Chondrocyte (in vitro differentiated cells): Measurements from ENCODE around the gene NOS3. TPM values are rescaled to one million over a fixed set of nuclear protein-coding genes. Genes with fewer than 3 reads are reported as not detected.

Experiments
- DNase-seq: peaks from one replicate; pipeline ENCODE4 v3.0.0; 2021; ENCODE audit warnings: mixed read lengths, low spot score
- H3K27ac Mint-ChIP-seq: one replicate; pipeline ENCODE4 v1.8.0; 2021; ENCODE audit warnings: mild to moderate bottlenecking, moderate library complexity, mixed read lengths; ENCODE audit not compliant: unreplicated experiment
- H3K27me3 Mint-ChIP-seq: 2 replicates; pipeline ENCODE4 v1.8.0; 2021; ENCODE audit warnings: low read depth, mixed read lengths
- H3K36me3 Mint-ChIP-seq: 2 replicates; pipeline ENCODE4 v1.8.0; 2021; ENCODE audit warnings: low read depth, mixed read lengths
- H3K4me1 Mint-ChIP-seq: 2 replicates; pipeline ENCODE4 v1.8.0; 2021; ENCODE audit warnings: low read depth, mild to moderate bottlenecking, mixed read lengths
- H3K4me3 Mint-ChIP-seq: one replicate; pipeline ENCODE4 v1.8.0; 2021; ENCODE audit warnings: mild to moderate bottlenecking, moderate library complexity, mixed read lengths; ENCODE audit not compliant: unreplicated experiment
- H3K9me3 Mint-ChIP-seq: 2 replicates; pipeline ENCODE4 v1.8.0; 2021; ENCODE audit warnings: low read depth, mixed read lengths
- total RNA-seq: library from RNA; stranded (reverse); gene quantifications from 3 replicates; pipeline ENCODE4 v1.2.1, GENCODE V29; 2021
- TF ChIP-seq, protein P1 (sequence below): fragments of 200-600 bp; sonication (generic); IDR thresholded peaks from 2 replicates; pipeline ENCODE4 v1.5.0; 2021; ENCODE audit warnings: antibody characterized with exemption, mild to moderate bottlenecking, moderate library complexity

The NOS3 gene
- total RNA-seq, 1 donor from 2014 or later: not detected

DNA sequence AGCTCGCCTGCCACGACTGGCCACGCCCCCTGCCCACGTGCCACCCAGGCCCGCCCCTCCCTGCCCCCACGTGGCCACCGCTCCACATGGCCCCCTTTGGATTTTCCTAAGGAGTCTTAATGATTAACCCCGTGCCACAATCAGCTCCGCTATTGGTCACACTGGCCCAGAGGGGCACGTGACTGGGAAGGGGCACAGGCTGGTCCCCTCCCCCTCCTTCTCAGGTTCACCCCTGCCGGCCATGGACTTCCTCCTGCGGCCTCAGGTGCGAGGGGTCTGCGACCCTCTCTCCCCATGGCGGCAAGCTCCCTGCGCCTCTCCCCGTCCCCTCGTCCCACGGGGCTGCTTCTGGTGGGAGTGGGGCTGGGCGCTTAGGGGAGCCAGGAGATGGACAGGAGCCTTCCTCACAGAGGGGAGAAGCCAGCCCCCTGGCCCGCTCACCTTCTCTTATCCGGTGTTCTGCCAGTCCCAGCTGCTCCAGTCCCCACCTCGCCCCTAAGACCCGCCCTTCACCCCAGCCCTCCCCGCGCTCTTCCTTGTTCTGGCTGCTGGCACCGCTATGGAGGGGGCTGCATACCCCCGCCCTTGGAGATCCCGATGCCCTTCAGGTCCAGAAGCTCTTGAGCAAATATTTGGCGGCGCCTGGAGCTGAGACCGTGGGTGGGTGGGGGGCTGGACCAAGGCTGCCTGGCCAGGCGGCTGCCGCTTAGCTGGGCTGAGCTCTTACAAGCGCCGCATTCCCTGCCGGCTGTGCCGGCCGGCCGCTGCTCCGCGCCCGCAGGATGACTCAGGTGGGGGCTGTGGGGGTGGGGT, 71.8 kb downstream of the NOS3 start:
- H3K27ac Mint-ChIP-seq: peak overlapping the region; percentile 97
- H3K9me3 Mint-ChIP-seq: no peaks in the 10 kb centered on the region
- no peak for DNase-seq
- no peaks in the 10 kb centered on the region for H3K27me3 Mint-ChIP-seq
- peaks cover 42% of the 10 kb centered on the region for H3K4me1 Mint-ChIP-seq
- peak overlapping the region; percentile 96 for H3K4me3 Mint-ChIP-seq
- TF ChIP-seq, protein P1, sequence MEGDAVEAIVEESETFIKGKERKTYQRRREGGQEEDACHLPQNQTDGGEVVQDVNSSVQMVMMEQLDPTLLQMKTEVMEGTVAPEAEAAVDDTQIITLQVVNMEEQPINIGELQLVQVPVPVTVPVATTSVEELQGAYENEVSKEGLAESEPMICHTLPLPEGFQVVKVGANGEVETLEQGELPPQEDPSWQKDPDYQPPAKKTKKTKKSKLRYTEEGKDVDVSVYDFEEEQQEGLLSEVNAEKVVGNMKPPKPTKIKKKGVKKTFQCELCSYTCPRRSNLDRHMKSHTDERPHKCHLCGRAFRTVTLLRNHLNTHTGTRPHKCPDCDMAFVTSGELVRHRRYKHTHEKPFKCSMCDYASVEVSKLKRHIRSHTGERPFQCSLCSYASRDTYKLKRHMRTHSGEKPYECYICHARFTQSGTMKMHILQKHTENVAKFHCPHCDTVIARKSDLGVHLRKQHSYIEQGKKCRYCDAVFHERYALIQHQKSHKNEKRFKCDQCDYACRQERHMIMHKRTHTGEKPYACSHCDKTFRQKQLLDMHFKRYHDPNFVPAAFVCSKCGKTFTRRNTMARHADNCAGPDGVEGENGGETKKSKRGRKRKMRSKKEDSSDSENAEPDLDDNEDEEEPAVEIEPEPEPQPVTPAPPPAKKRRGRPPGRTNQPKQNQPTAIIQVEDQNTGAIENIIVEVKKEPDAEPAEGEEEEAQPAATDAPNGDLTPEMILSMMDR: no peak
- H3K36me3 Mint-ChIP-seq: peaks cover 9% of the 10 kb centered on the region

DNA sequence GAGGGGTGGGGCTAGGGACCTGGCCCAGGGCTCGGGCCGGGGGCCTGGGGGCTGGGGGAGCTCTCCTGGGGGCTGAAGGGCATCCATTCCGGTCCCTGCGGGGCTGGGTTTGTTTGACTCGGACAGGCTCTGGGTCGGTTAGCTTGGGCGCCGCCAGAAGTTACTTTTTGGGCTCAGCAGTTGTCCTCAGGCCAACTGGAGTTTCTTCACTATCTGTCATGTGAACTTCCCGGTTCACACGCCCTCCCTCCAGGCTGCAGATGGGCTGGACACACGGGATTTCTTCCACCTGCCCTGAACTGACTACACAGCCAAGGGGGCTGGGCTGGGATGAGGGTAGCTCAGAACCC, 72.4 kb downstream of the NOS3 start:
- H3K27me3 Mint-ChIP-seq: no peaks in the 10 kb centered on the region
- peak overlapping the region; percentile 87 for H3K27ac Mint-ChIP-seq
- no peaks in the 10 kb centered on the region for H3K9me3 Mint-ChIP-seq
- H3K36me3 Mint-ChIP-seq: peaks cover 12% of the 10 kb centered on the region
- peaks cover 47% of the 10 kb centered on the region for H3K4me1 Mint-ChIP-seq
- TF ChIP-seq, protein P1: no peak
- no peak for DNase-seq
- peak overlapping the region; percentile 96 for H3K4me3 Mint-ChIP-seq

Other genes with a start within 250 kb of the NOS3 start
- 0.36 to 0.37 TPM in 2 of 3 replicates, not detected in the other for gene TMEM176B, start 190.7 kb upstream of the NOS3 start, total RNA-seq
- gene TMEM176A, start 190.2 kb upstream of the NOS3 start, total RNA-seq: not detected in 3 replicates
- gene AOC1, start 138.5 kb upstream of the NOS3 start, total RNA-seq: not detected in 3 replicates
- 0.19 to 0.33 TPM (median 0.30 TPM) in 3 replicates for gene KCNH2, start 12.7 kb upstream of the NOS3 start, total RNA-seq
- gene ATG9B, start 33.5 kb downstream of the NOS3 start, total RNA-seq: 1.5 to 1.6 TPM in 2 of 3 replicates, not detected in the other
- gene ABCB8, start 37.4 kb downstream of the NOS3 start, total RNA-seq: 30.2 to 45.7 TPM (median 32.1 TPM) in 3 replicates
- 2.2 to 4.9 TPM (median 2.4 TPM) in 3 replicates for gene ASIC3, start 57.5 kb downstream of the NOS3 start, total RNA-seq
- gene CDK5, start 66.9 kb downstream of the NOS3 start, total RNA-seq: 23.9 to 25.4 TPM (median 24.0 TPM) in 3 replicates
- gene SLC4A2, start 68.6 kb downstream of the NOS3 start, total RNA-seq: 340 to 379 TPM (median 371 TPM) in 3 replicates
- gene FASTK, start 89.8 kb downstream of the NOS3 start, total RNA-seq: 83.8 to 146 TPM (median 94.0 TPM) in 3 replicates
- 31.2 to 43.2 TPM (median 33.2 TPM) in 3 replicates for gene TMUB1, start 92.5 kb downstream of the NOS3 start, total RNA-seq
- 77.8 to 116 TPM (median 91.4 TPM) in 3 replicates for gene AGAP3, start 95.5 kb downstream of the NOS3 start, total RNA-seq
- not detected in 3 replicates for gene GBX1, start 176.7 kb downstream of the NOS3 start, total RNA-seq
- gene ASB10, start 196.2 kb downstream of the NOS3 start, total RNA-seq: not detected in 3 replicates
- gene H2BK1, start 219.5 kb downstream of the NOS3 start, total RNA-seq: not detected in 3 replicates
- 35.8 to 42.2 TPM (median 37.7 TPM) in 3 replicates for gene ABCF2, start 236.2 kb downstream of the NOS3 start, total RNA-seq
- 98.3 to 135 TPM (median 101 TPM) in 3 replicates for gene CHPF2, start 241.5 kb downstream of the NOS3 start, total RNA-seq